Femur (tissue), 1 donor: Measurements from ENCODE around the gene CELF5.

Experiments used
- DNase-seq: peaks from one replicate; pipeline ENCODE4 v3.0.0-alpha.2; 2017

Gene CELF5

GRCh38 chr19:3224346-3225168, at the start of gene CELF5:
Gene CELF5, plus strand, starts transcription at chr19:3224661. Its CDS starts 79 bp downstream, at chr19:3224740.
- DNase-seq: peak; percentile 68

- DNase-seq: no peak
Measured at GRCh38 chr19:3175781-3176714, 48.4 kb upstream of the CELF5 start.

GRCh38 chr19:3176715-3177501, 47.6 kb upstream of the CELF5 start:
- no peak for DNase-seq

- DNase-seq: no peak
Measured at GRCh38 chr19:3178377-3178972, 46.0 kb upstream of the CELF5 start, which contains the start of gene S1PR4. Gene S1PR4, plus strand, starts transcription at chr19:3178769. Its CDS starts 24 bp downstream, at chr19:3178793.

- no peak for DNase-seq
Measured at GRCh38 chr19:3178973-3179738, 45.3 kb upstream of the CELF5 start.

GRCh38 chr19:3179739-3180293, 44.6 kb upstream of the CELF5 start:
- no peak for DNase-seq

GRCh38 chr19:3183721-3184641, 40.5 kb upstream of the CELF5 start:
- peak; percentile 21 for DNase-seq

GRCh38 chr19:3184847-3185460, 39.5 kb upstream of the CELF5 start:
- DNase-seq: peak; percentile 16

- DNase-seq: peak; percentile 97
Measured at GRCh38 chr19:3185461-3186159, 38.9 kb upstream of the CELF5 start, which contains the start of gene NCLN. Gene NCLN, plus strand, starts transcription at chr19:3185930. Its CDS starts 101 bp downstream, at chr19:3186031.

GRCh38 chr19:3186160-3186688, 38.2 kb upstream of the CELF5 start:
- DNase-seq: no peak

GRCh38 chr19:3186891-3187661, 37.4 kb upstream of the CELF5 start:
- no peak for DNase-seq

- DNase-seq: no peak
Measured at GRCh38 chr19:3187662-3188511, 36.6 kb upstream of the CELF5 start.

GRCh38 chr19:3188627-3189596, 35.5 kb upstream of the CELF5 start:
- DNase-seq: peak; percentile 35

- DNase-seq: no peak
Measured at GRCh38 chr19:3189702-3190469, 34.6 kb upstream of the CELF5 start.

- no peak for DNase-seq
Measured at GRCh38 chr19:3190470-3190770, 34.0 kb upstream of the CELF5 start.
